Measurements from ENCODE around the gene CCBE1.
"Not testable (repeated sequence)": the region's sequence is repeated elsewhere in the genome, so short reads cannot be mapped to it uniquely, and the experiment has no call there.

The CCBE1 gene

GRCh38 chr18:59697236-59697932 lies at the start of gene CCBE1:
Gene CCBE1, minus strand, starts transcription at chr18:59697423.
- DNase-seq = no peak

GRCh38 chr18:59744271-59744721 lies 47.1 kb upstream of the CCBE1 start:
- no peak for DNase-seq

GRCh38 chr18:59743566-59743965 lies 46.3 kb upstream of the CCBE1 start:
- no peak for DNase-seq

GRCh38 chr18:59742325-59743111 lies 45.3 kb upstream of the CCBE1 start:
- DNase-seq = no peak

- DNase-seq = no peak
Measured at GRCh38 chr18:59740141-59740540, 42.9 kb upstream of the CCBE1 start.

GRCh38 chr18:59737776-59738300 lies 40.6 kb upstream of the CCBE1 start:
- no peak for DNase-seq

GRCh38 chr18:59737335-59737734 lies 40.1 kb upstream of the CCBE1 start:
- not testable (repeated sequence) for DNase-seq

GRCh38 chr18:59736061-59736460 lies 38.8 kb upstream of the CCBE1 start:
- DNase-seq = no peak

- no peak for DNase-seq
Measured at GRCh38 chr18:59735269-59735860, 38.1 kb upstream of the CCBE1 start.

GRCh38 chr18:59733421-59733820 lies 36.2 kb upstream of the CCBE1 start:
- no peak for DNase-seq

- no peak for DNase-seq
Measured at GRCh38 chr18:59730896-59731295, 33.7 kb upstream of the CCBE1 start.

- no peak for DNase-seq
Measured at GRCh38 chr18:59729781-59730180, 32.6 kb upstream of the CCBE1 start.

- no peak for DNase-seq
Measured at GRCh38 chr18:59728816-59729215, 31.6 kb upstream of the CCBE1 start.

- DNase-seq = no peak
Measured at GRCh38 chr18:59725142-59725541, 27.9 kb upstream of the CCBE1 start.

- no peak for DNase-seq
Measured at GRCh38 chr18:59724103-59724502, 26.9 kb upstream of the CCBE1 start.

- DNase-seq = no peak
Measured at GRCh38 chr18:59721931-59722330, 24.7 kb upstream of the CCBE1 start.

GRCh38 chr18:59721211-59721610 lies 24.0 kb upstream of the CCBE1 start:
- no peak for DNase-seq

GRCh38 chr18:59719544-59720181 lies 22.4 kb upstream of the CCBE1 start:
- DNase-seq = no peak

GRCh38 chr18:59718464-59719157 lies 21.4 kb upstream of the CCBE1 start:
- DNase-seq = no peak

GRCh38 chr18:59718108-59718463 lies 20.9 kb upstream of the CCBE1 start:
- DNase-seq = no peak

- no peak for DNase-seq
Measured at GRCh38 chr18:59717291-59717690, 20.1 kb upstream of the CCBE1 start.

- no peak for DNase-seq
Measured at GRCh38 chr18:59715966-59716369, 18.7 kb upstream of the CCBE1 start.

GRCh38 chr18:59715445-59715844 lies 18.2 kb upstream of the CCBE1 start:
- no peak for DNase-seq
